Bronchial epithelial cell (primary cell): ENCODE results near the gene LRRC55. TPM values are rescaled to one million over a fixed set of nuclear protein-coding genes. Genes with fewer than 3 reads are reported as not detected.

Source experiments
- DNase-seq: peaks from one replicate; pipeline ENCODE4 v3.0.0-alpha.2; 2010; ENCODE audit warnings: low read depth
- FAIRE-seq: peaks from 2 replicates; lab custom pipeline; 2011; peaks lifted over from hg19 to GRCh38; lab: Jason Lieb, UNC
- H3K27me3 ChIP-seq: 2 replicates; pipeline ENCODE4 v1.5.1; 2011; ENCODE audit warnings: low read length; ENCODE audit not compliant: control insufficient read depth, insufficient read depth
- H3K36me3 ChIP-seq: 2 replicates; pipeline ENCODE4 v1.5.1; 2011; ENCODE audit warnings: low read length; ENCODE audit not compliant: control insufficient read depth, insufficient read depth
- H3K4me3 ChIP-seq: 2 replicates; pipeline ENCODE4 v1.5.1; 2011; ENCODE audit warnings: mild to moderate bottlenecking, low read depth, low read length, control low read depth
- total RNA-seq: library from RNA; depleted of rRNA; stranded (reverse); fragments of >200 nt; gene quantifications from 2 replicates; pipeline ENCODE4 v1.2.1, GENCODE V29; 2014
- TF ChIP-seq, protein P1 (sequence below): IDR thresholded peaks from 2 replicates; pipeline ENCODE4 v1.5.1; 2011; ENCODE audit warnings: mild to moderate bottlenecking, moderate library complexity, low read length, control low read depth, inconsistent platforms; ENCODE audit not compliant: insufficient read depth, severe bottlenecking

Gene LRRC55
- total RNA-seq, 1 donor from 2014 or later = not detected

DNA sequence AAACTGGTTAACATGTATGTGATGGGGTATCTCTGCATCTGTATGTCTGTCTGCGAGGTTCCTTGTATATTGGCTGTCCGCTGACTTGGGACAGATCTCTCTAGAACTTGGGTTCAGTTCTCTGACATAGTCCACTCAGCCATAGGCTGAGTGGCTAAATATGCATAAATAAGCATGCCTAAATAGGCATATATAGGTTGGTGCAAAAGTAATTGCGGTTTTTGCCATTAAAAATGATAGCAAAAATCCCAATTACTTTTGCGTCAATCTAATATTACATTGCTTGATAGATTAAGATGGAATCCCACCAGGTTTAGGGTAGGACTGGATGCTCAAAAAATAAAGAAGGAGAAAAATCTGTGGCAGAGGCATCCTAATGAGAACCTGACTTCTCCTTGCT is 8.8 kb downstream of the LRRC55 start:
- Histone ChIP-seq H3K27me3 (no peaks in the 10 kb centered on the region), H3K36me3 (no peaks in the 10 kb centered on the region), H3K4me3 (no peak overlapping the region)
- FAIRE-seq (no peak), DNase-seq (no peak)
- TF ChIP-seq, protein P1, sequence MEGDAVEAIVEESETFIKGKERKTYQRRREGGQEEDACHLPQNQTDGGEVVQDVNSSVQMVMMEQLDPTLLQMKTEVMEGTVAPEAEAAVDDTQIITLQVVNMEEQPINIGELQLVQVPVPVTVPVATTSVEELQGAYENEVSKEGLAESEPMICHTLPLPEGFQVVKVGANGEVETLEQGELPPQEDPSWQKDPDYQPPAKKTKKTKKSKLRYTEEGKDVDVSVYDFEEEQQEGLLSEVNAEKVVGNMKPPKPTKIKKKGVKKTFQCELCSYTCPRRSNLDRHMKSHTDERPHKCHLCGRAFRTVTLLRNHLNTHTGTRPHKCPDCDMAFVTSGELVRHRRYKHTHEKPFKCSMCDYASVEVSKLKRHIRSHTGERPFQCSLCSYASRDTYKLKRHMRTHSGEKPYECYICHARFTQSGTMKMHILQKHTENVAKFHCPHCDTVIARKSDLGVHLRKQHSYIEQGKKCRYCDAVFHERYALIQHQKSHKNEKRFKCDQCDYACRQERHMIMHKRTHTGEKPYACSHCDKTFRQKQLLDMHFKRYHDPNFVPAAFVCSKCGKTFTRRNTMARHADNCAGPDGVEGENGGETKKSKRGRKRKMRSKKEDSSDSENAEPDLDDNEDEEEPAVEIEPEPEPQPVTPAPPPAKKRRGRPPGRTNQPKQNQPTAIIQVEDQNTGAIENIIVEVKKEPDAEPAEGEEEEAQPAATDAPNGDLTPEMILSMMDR = no peak

DNA sequence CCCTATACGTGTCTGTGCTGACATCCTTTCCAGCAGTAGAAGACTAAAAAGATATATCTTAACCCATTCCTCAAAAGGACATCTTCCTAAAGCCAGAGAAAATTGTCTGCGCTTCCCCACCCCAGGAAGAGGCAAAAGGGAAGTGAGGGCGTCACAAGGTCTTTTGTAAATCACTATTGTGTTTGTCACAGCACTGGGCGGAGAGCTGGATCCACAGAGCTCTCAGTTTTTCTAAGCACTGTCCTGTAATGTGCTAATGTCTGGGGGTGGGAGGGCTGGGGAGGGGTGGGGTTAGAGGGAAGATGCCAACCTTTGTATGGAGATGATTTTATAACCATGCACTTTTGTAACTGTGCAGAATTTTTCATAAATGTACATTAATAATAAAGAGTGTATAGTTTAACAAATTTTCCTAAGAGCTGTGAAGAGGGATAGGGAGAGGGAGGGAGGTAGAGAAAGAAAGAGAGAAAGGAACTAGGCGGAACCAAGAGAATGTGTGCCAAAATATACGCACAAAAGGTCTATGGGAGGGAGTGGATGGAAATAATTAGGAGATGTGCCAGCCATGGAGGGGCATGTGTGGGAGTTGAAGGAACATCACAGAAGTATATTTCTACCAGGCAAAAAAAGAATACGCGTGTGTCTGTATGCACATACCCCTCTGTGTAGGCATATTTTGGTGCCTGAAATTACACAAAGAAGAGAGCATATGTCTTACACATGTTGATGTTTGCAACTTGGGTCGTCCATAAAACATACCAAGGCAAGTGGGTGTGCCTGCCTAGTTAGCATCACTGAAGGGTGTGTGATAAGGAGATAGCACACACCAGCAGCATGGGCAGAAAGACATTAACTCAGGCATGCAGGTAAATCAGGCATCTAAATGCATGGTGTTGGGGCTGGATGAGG is 9.8 kb downstream of the LRRC55 start:
- no peaks in the 10 kb centered on the region for H3K27me3 ChIP-seq
- no peaks in the 10 kb centered on the region for H3K36me3 ChIP-seq
- DNase-seq (no peak), FAIRE-seq (no peak)
- TF ChIP-seq, protein P1 = no peak
- no peak overlapping the region for H3K4me3 ChIP-seq

DNA sequence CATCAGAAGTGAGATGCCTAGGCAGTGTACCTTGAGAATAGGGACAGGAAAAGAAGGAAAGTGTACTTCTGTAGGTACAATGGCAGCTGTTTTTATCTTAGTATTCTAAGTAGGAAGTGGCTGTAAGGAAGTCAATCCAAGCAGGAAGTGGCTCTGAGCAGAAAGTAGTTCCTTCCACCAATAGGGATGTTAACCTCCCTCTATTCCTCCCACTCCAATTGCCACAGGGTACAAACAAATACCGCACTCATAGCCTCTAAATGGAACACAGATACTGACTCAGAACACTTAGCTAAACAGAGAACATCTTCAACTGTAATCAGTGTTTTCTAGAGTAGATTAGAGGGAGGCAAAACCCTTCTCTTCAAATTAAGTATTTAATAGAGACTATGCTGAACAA is 10.6 kb downstream of the LRRC55 start:
- Histone ChIP-seq H3K36me3 (no peaks in the 10 kb centered on the region), H3K27me3 (no peaks in the 10 kb centered on the region), H3K4me3 (no peak overlapping the region)
- no peak for FAIRE-seq
- TF ChIP-seq, protein P1 = no peak
- DNase-seq = no peak

DNA sequence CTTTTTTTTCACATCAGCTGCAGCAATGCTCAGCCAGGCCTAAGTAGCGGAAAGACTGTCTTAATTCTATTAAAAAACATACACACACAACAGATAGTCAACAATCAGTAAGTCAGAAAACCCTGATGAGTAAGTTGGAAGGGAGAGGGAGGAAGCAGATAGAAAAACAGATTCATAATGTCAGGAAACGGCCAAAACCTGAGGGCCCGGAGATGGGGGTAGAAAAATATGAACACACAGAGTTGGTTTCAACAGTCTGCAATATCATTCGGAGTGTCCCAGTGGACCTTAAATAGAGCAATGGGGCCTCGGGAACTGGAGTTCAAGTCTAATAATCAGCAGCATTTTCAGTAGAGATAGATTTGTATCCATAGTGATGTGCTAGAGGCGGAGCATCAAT is 14.8 kb downstream of the LRRC55 start:
- FAIRE-seq (no peak), DNase-seq (no peak)
- Histone ChIP-seq H3K36me3 (no peaks in the 10 kb centered on the region), H3K4me3 (no peak overlapping the region), H3K27me3 (no peaks in the 10 kb centered on the region)
- TF ChIP-seq, protein P1 = no peak

DNA sequence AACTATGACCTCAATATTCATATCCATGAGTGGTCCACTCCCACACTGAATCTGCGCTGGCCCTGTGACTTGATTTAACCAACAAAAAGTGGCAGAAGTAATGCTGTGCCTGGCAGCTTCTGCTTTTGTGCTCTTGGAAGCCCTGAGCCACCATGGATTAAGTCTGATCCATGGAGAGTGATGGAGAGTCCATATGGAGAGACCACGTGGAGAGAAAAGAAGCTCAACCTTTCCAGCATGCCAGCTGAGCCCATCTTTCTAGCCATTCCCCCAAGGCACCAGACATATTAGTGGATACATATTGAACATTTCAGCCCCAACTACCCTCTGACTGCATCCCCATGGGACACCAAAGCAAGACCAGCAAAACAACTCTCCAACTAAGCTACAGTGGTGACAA is 16.0 kb downstream of the LRRC55 start:
- no peaks in the 10 kb centered on the region for H3K27me3 ChIP-seq

More for the DNA sequence above, 16.0 kb downstream of the LRRC55 start:
- no peaks in the 10 kb centered on the region for H3K36me3 ChIP-seq
- H3K4me3 ChIP-seq = no peak overlapping the region
- DNase-seq (no peak), FAIRE-seq (no peak)
- TF ChIP-seq, protein P1 = no peak
